K562 (cell line): ENCODE measurements around the gene TBC1D7. TPM values are rescaled to one million over a fixed set of nuclear protein-coding genes. Genes with fewer than 3 reads are reported as not detected.

Experiments
- ARID3B ChIP-seq: fragments of 250-450 bp; sonication (Bioruptor Pico); IDR thresholded peaks from 2 replicates; pipeline ENCODE4 v1.4.0; 2020; ENCODE audit warnings: borderline replicate concordance
- BMI1 ChIP-seq: fragments of 150-350 bp; IDR thresholded peaks from 2 replicates; pipeline ENCODE4 v1.6.1; 2014; ENCODE audit warnings: low read length
- CGGBP1 ChIP-seq: fragments of 250-450 bp; sonication (Bioruptor Pico); IDR thresholded peaks from 2 replicates; pipeline ENCODE4 v1.9.0; 2021; ENCODE audit warnings: mild to moderate bottlenecking
- ELF2 ChIP-seq: fragments of 250-450 bp; sonication (Bioruptor Pico); IDR thresholded peaks from 2 replicates; pipeline ENCODE4 v1.5.0; 2021; ENCODE audit warnings: mild to moderate bottlenecking
- HSF4 ChIP-seq: fragments of 250-450 bp; sonication (Bioruptor Pico); IDR thresholded peaks from 2 replicates; pipeline ENCODE4 v2.1.2; 2022; ENCODE audit warnings: mild to moderate bottlenecking, moderate library complexity, borderline replicate concordance
- KDM1A ChIP-seq, 2 experiments: fragments of 450-650 bp; IDR thresholded peaks; 2 replicates each; pipeline ENCODE4 v1.6.1; 2016; ENCODE audit warnings: mild to moderate bottlenecking in 2 of 2
- MED1 ChIP-seq: sonication (generic); formaldehyde crosslinking; IDR thresholded peaks from 2 replicates; pipeline ENCODE4 v1.8.1; 2023; ENCODE audit warnings: missing genetic modification reagents, borderline replicate concordance
- NFIX ChIP-seq: fragments of 250-450 bp; sonication (Bioruptor Pico); IDR thresholded peaks from 2 replicates; pipeline ENCODE4 v1.4.0; 2020; ENCODE audit warnings: low read depth, mild to moderate bottlenecking, moderate library complexity
- PML ChIP-seq: IDR thresholded peaks from 2 replicates; pipeline ENCODE4 v1.6.1; 2012; ENCODE audit warnings: low read length, inconsistent platforms
- RFX7 ChIP-seq: fragments of 250-450 bp; sonication (Bioruptor Pico); IDR thresholded peaks from 2 replicates; pipeline ENCODE4 v1.5.1; 2021; ENCODE audit warnings: mild to moderate bottlenecking
- STAT5A ChIP-seq: IDR thresholded peaks from 2 replicates; pipeline ENCODE4 v1.6.1; 2012; ENCODE audit warnings: low read length, inconsistent platforms, borderline replicate concordance
- STAT6 ChIP-seq: sonication (generic); formaldehyde crosslinking; IDR thresholded peaks from 2 replicates; pipeline ENCODE4 v1.8.1; 2023; ENCODE audit warnings: mild to moderate bottlenecking, missing genetic modification reagents
- TAL1 ChIP-seq: fragments of 450-650 bp; IDR thresholded peaks from 2 replicates; pipeline ENCODE4 v1.6.1; 2016; ENCODE audit warnings: mild to moderate bottlenecking
- TEAD4 ChIP-seq, 2 experiments: sonication (generic) in 1 of 2; formaldehyde crosslinking in 1 of 2; IDR thresholded peaks; 2 replicates each; pipeline versions ENCODE4 v1.6.1 to v1.8.0; 2012 to 2022; ENCODE audit warnings: borderline replicate concordance in 1 of 2, inconsistent platforms in 1 of 2, low read length in 1 of 2, mild to moderate bottlenecking in 1 of 2, missing genetic modification reagents in 1 of 2
- VEZF1 ChIP-seq: fragments of 200-800 bp; sonication (Bioruptor generic); IDR thresholded peaks from 2 replicates; pipeline ENCODE4 v1.6.1; 2017; ENCODE audit warnings: missing genetic modification characterization, missing compliant biosample characterization
- XRCC3 ChIP-seq: fragments of 450-650 bp; IDR thresholded peaks from 2 replicates; pipeline ENCODE4 v1.6.1; 2017; ENCODE audit warnings: mild to moderate bottlenecking, moderate library complexity
- ZFP36 ChIP-seq: fragments of 150-350 bp; IDR thresholded peaks from 2 replicates; pipeline ENCODE4 v1.6.1; 2018; ENCODE audit warnings: low read length, low read depth; ENCODE audit not compliant: partially characterized antibody
- ZNF175 ChIP-seq: fragments of 200-800 bp; sonication (Bioruptor generic); IDR thresholded peaks from 2 replicates; pipeline ENCODE4 v1.6.1; 2016; ENCODE audit warnings: low read depth, mild to moderate bottlenecking, missing genetic modification characterization, missing compliant biosample characterization
- ZNF311 ChIP-seq: fragments of 250-450 bp; sonication (Bioruptor Pico); IDR thresholded peaks from 2 replicates; pipeline ENCODE4 v1.4.0; 2020; ENCODE audit warnings: mild to moderate bottlenecking, moderate library complexity
- polyA plus RNA-seq, 8 experiments: library from polyadenylated mRNA; depleted of rRNA in 4 of 8; stranded (reverse) in 5 of 8; unstranded in 3 of 8; fragments of >200 nt; fragmentation: Nextera tagmentation in 2 of 8; fragmentation: Illumina TruSeq in 1 of 8; extraction: Ambion mirVana in 2 of 8; extraction: Trizol in 1 of 8; gene quantifications; 2 replicates each; pipeline versions ENCODE4 v1.2.1 to v1.2.3, GENCODE V29; 2011 to 2014; ENCODE audit warnings: inconsistent platforms in 1 of 8, missing spikeins in 1 of 8
- total RNA-seq, 7 experiments: library from RNA; depleted of rRNA in 6 of 7; stranded (reverse); fragments of >200 nt in 6 of 7; fragmentation: Illumina TruSeq in 2 of 7; extraction: Trizol in 2 of 7; gene quantifications; 2 replicates each; pipeline versions ENCODE4 v1.2.1 to v1.2.3, GENCODE V29; 2011 to 2021; ENCODE audit warnings: low replicate concordance in 1 of 7
- TF ChIP-seq, protein P1 (sequence below): fragments of 450-650 bp; formaldehyde crosslinking; IDR thresholded peaks from 2 replicates; pipeline ENCODE4 v1.4.0; 2022; ENCODE audit warnings: missing genetic modification characterization

TBC1D7 gene
- total and polyA plus RNA-seq, 9 of the 15 experiments (the other 6 are each of a cell fraction or from before 2014, with no cell fraction given): 49.4 to 107 (median 61.1) TPM

DNA sequence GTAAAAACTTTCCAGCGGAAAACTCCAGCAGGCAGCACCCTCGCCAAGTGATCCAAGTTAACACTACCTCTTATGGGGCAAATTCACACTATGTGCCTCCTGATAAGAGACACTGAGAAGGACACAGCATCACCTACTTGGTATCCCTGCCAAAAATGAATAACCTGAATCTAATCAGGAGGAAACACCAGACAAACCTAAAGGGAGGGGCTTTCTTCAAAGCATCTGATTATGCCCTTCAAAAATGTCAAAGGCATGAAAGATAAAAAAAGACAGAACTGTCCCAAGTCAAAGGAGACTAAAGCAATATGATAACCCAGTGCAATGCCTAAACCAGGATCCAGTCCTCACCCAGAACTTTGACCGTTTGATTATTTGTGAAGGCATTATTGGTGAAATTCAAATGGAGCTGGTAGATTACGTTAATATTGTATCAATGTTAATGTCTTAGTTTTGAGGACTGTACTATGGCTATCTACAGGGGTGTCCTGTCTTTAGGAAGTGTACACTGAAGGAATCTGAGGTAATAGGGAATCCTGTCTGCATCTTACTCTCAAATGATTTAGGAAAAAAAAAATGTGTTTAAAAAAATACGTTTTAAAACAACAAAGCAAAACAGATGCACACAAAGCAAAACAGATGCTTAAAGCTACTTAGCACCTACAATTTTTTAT is 8.3 kb downstream of the TBC1D7 start (continued):
- TF ChIP-seq ZFP36: no peak
- no peak for TF ChIP-seq XRCC3
- TF ChIP-seq KDM1A (IDR thresholded peaks at IDR 0.05): peak; percentile 81 to 84
- TF ChIP-seq PML: peak; percentile 90
- no peak for TF ChIP-seq CGGBP1
- no peak for TF ChIP-seq ZNF175 (CRISPR knock-in tag)
- peak; percentile 92 for TF ChIP-seq TAL1
- no peak for TF ChIP-seq NFIX
- TF ChIP-seq STAT5A: peak; percentile 84
- TF ChIP-seq VEZF1: peak; percentile 52
- TF ChIP-seq ELF2 (CRISPR knock-in tag): no peak
- no peak for TF ChIP-seq STAT6
- TF ChIP-seq RFX7 (CRISPR knock-in tag): no peak
- peak; percentile 95 for TF ChIP-seq TEAD4 (IDR thresholded peaks at IDR 0.05; ENCODE audit: low read length)
- TF ChIP-seq TEAD4 (CRISPR knock-in tag; IDR thresholded peaks at IDR 0.05; ENCODE audit: borderline replicate concordance): no peak
- no peak for TF ChIP-seq HSF4 (CRISPR knock-in tag)
- no peak for TF ChIP-seq MED1 (CRISPR knock-in tag)
- TF ChIP-seq BMI1: no peak
- TF ChIP-seq ZNF311 (CRISPR knock-in tag): no peak
- TF ChIP-seq, protein P1, sequence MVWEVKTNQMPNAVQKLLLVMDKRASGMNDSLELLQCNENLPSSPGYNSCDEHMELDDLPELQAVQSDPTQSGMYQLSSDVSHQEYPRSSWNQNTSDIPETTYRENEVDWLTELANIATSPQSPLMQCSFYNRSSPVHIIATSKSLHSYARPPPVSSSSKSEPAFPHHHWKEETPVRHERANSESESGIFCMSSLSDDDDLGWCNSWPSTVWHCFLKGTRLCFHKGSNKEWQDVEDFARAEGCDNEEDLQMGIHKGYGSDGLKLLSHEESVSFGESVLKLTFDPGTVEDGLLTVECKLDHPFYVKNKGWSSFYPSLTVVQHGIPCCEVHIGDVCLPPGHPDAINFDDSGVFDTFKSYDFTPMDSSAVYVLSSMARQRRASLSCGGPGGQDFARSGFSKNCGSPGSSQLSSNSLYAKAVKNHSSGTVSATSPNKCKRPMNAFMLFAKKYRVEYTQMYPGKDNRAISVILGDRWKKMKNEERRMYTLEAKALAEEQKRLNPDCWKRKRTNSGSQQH (CRISPR knock-in tag): no peak
- no peak for TF ChIP-seq ARID3B (CRISPR knock-in tag)
